K562 (cell line): Measurements from ENCODE around the gene TRA2B. TPM values are rescaled to one million over a fixed set of nuclear protein-coding genes. Genes with fewer than 3 reads are reported as not detected.

Source experiments
- ESRRB ChIP-seq: fragments of 250-450 bp; sonication (Bioruptor Pico); IDR thresholded peaks from 2 replicates; pipeline ENCODE4 v1.5.0; 2020; ENCODE audit warnings: mild to moderate bottlenecking, moderate library complexity, borderline replicate concordance
- KAT2B ChIP-seq: IDR thresholded peaks from one replicate; pipeline ENCODE4 v1.6.1; 2012; ENCODE audit warnings: low read depth, mild to moderate bottlenecking, control low read depth, inconsistent platforms, low read length, moderate library complexity
- KAT7 ChIP-seq: sonication (generic); formaldehyde crosslinking; IDR thresholded peaks from 2 replicates; pipeline ENCODE4 v1.8.0; 2022; ENCODE audit warnings: missing genetic modification reagents, mild to moderate bottlenecking, borderline replicate concordance
- NCOA1 ChIP-seq: fragments of 450-650 bp; IDR thresholded peaks from 2 replicates; pipeline ENCODE4 v1.6.1; 2016; ENCODE audit warnings: low read depth
- NRF1 ChIP-seq, 2 experiments: fragments of 450-650 bp; IDR thresholded peaks in 1 of 2; conservative IDR thresholded peaks in 1 of 2; 2 replicates each; pipeline ENCODE4 v1.6.1; 2014; ENCODE audit warnings: mild to moderate bottlenecking in 2 of 2
- RREB1 ChIP-seq: fragments of 250-450 bp; sonication (Bioruptor Pico); IDR thresholded peaks from 2 replicates; pipeline ENCODE4 v1.4.0; 2020
- SMAD2 ChIP-seq: fragments of 150-350 bp; IDR thresholded peaks from 2 replicates; pipeline ENCODE4 v1.6.1; 2014; ENCODE audit warnings: low read depth, mild to moderate bottlenecking, low read length
- TGIF2 ChIP-seq: sonication (generic); formaldehyde crosslinking; IDR thresholded peaks from 2 replicates; pipeline ENCODE4 v1.8.1; 2022; ENCODE audit warnings: mild to moderate bottlenecking, missing genetic modification reagents, moderate library complexity
- ZBTB7A ChIP-seq: IDR thresholded peaks from 2 replicates; pipeline ENCODE4 v1.6.1; 2011; ENCODE audit warnings: low read depth, mild to moderate bottlenecking, low read length, moderate library complexity, borderline replicate concordance; ENCODE audit not compliant: control insufficient read depth
- ZNF175 ChIP-seq: fragments of 200-800 bp; sonication (Bioruptor generic); IDR thresholded peaks from 2 replicates; pipeline ENCODE4 v1.6.1; 2016; ENCODE audit warnings: low read depth, mild to moderate bottlenecking, missing genetic modification characterization, missing compliant biosample characterization
- ZNF263 ChIP-seq: sonication (generic); formaldehyde crosslinking; IDR thresholded peaks from 2 replicates; pipeline ENCODE4 v1.8.0; 2022; ENCODE audit warnings: mild to moderate bottlenecking, missing genetic modification reagents, borderline replicate concordance
- ZNF518B ChIP-seq: fragments of 250-450 bp; sonication (Bioruptor Pico); IDR thresholded peaks from 2 replicates; pipeline ENCODE4 v1.5.0; 2021; ENCODE audit warnings: mild to moderate bottlenecking, moderate library complexity
- polyA plus RNA-seq, 8 experiments: library from polyadenylated mRNA; depleted of rRNA in 4 of 8; stranded (reverse) in 5 of 8; unstranded in 3 of 8; fragments of >200 nt; fragmentation: Nextera tagmentation in 2 of 8; fragmentation: Illumina TruSeq in 1 of 8; extraction: Ambion mirVana in 2 of 8; extraction: Trizol in 1 of 8; gene quantifications; 2 replicates each; pipeline versions ENCODE4 v1.2.1 to v1.2.3, GENCODE V29; 2011 to 2014; ENCODE audit warnings: inconsistent platforms in 1 of 8, missing spikeins in 1 of 8
- total RNA-seq, 7 experiments: library from RNA; depleted of rRNA in 6 of 7; stranded (reverse); fragments of >200 nt in 6 of 7; fragmentation: Illumina TruSeq in 2 of 7; extraction: Trizol in 2 of 7; gene quantifications; 2 replicates each; pipeline versions ENCODE4 v1.2.1 to v1.2.3, GENCODE V29; 2011 to 2021; ENCODE audit warnings: low replicate concordance in 1 of 7
- TF ChIP-seq, protein P1 (sequence below): fragments of 250-450 bp; sonication (Bioruptor Pico); IDR thresholded peaks from 2 replicates; pipeline ENCODE4 v1.4.0; 2020
- TF ChIP-seq, protein P2 (sequence below): fragments of 250-450 bp; sonication (Bioruptor Pico); IDR thresholded peaks from 2 replicates; pipeline ENCODE4 v1.8.0; 2022; ENCODE audit warnings: moderate library complexity, mild to moderate bottlenecking, inconsistent platforms
- TF ChIP-seq, protein P3 (sequence below): sonication (generic); formaldehyde crosslinking; IDR thresholded peaks from 2 replicates; pipeline ENCODE4 v1.8.0; 2022; ENCODE audit warnings: missing genetic modification reagents, mild to moderate bottlenecking, moderate library complexity, borderline replicate concordance

Gene TRA2B
- total and polyA plus RNA-seq, 9 of the 15 experiments (the other 6 are each of a cell fraction or from before 2014, with no cell fraction given), result 105 to 411 (median 278) TPM

DNA sequence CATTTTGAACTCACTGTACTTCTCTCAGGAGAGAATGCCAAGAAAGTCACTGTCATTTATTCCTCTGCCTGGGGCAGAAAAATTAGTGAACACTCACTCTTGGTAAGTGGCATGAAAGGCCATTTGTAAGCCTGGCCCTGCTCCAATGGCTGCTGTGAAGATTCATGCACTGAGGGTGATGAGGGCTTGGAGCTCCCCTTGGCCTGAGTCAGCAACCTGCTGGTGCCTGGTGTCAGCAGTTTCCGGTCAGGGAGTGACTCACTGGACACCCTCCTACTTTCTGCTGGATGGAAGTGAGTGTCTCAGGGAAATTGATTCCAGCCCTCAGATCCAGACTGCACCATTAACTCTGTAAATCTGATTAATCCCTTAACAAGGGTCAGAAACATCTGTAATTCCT, 37.6 kb downstream of the TRA2B start (continued):
- TF ChIP-seq KAT7 (CRISPR knock-in tag), result no peak
- TF ChIP-seq, protein P1, sequence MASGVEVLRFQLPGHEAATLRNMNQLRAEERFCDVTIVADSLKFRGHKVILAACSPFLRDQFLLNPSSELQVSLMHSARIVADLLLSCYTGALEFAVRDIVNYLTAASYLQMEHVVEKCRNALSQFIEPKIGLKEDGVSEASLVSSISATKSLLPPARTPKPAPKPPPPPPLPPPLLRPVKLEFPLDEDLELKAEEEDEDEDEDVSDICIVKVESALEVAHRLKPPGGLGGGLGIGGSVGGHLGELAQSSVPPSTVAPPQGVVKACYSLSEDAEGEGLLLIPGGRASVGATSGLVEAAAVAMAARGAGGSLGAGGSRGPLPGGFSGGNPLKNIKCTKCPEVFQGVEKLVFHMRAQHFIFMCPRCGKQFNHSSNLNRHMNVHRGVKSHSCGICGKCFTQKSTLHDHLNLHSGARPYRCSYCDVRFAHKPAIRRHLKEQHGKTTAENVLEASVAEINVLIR (CRISPR knock-in tag), result no peak
- TF ChIP-seq SMAD2, result no peak
- TF ChIP-seq, protein P2, sequence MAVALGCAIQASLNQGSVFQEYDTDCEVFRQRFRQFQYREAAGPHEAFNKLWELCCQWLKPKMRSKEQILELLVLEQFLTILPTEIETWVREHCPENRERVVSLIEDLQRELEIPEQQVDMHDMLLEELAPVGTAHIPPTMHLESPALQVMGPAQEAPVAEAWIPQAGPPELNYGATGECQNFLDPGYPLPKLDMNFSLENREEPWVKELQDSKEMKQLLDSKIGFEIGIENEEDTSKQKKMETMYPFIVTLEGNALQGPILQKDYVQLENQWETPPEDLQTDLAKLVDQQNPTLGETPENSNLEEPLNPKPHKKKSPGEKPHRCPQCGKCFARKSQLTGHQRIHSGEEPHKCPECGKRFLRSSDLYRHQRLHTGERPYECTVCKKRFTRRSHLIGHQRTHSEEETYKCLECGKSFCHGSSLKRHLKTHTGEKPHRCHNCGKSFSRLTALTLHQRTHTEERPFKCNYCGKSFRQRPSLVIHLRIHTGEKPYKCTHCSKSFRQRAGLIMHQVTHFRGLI (CRISPR knock-in tag), result no peak
- TF ChIP-seq ESRRB (CRISPR knock-in tag), result no peak
- TF ChIP-seq NRF1 (conservative IDR thresholded peaks at IDR 0.05 in 1 of 2, IDR thresholded peaks at IDR 0.05 in 1 of 2), result no peak
- TF ChIP-seq KAT2B, result no peak
- TF ChIP-seq ZNF518B, result no peak
- TF ChIP-seq, protein P3, sequence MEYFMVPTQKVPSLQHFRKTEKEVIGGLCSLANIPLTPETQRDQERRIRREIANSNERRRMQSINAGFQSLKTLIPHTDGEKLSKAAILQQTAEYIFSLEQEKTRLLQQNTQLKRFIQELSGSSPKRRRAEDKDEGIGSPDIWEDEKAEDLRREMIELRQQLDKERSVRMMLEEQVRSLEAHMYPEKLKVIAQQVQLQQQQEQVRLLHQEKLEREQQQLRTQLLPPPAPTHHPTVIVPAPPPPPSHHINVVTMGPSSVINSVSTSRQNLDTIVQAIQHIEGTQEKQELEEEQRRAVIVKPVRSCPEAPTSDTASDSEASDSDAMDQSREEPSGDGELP (CRISPR knock-in tag), result peak; percentile 70; the same call in 1 of the 2 replicates
- TF ChIP-seq ZNF263 (CRISPR knock-in tag), result no peak
- no peak for TF ChIP-seq ZNF175 (CRISPR knock-in tag)
- TF ChIP-seq NCOA1, result no peak
- TF ChIP-seq RREB1 (CRISPR knock-in tag), result no peak
- TF ChIP-seq ZBTB7A, result no peak
- no peak for TF ChIP-seq TGIF2 (CRISPR knock-in tag)
